Panc1 (cell line): ENCODE results near the gene TAS1R2. TPM values are rescaled to one million over a fixed set of nuclear protein-coding genes. Genes with fewer than 3 reads are reported as not detected.

Source experiments
- ATAC-seq: fragments of 200-7000 bp; cut with Tn5 transposase; 2 replicates; pipeline ENCODE4 v1.9.1; 2020; ENCODE audit warnings: mild to moderate bottlenecking, moderate library complexity
- BruUV-seq: library from RNA; stranded (reverse); fragments of 400-500 nt; replicated peaks from 2 replicates; lab custom pipeline; 2021; lab: Mats Ljungman, UMichigan
- CTCF ChIA-PET: fragments of 300-600 bp; sonication (Branson Sonifier 250); formaldehyde crosslinking; loops from one replicate; lab custom pipeline; 2022; ENCODE audit warnings: antibody characterized with exemption; lab: Charles Lee
- POLR2A ChIA-PET: fragments of 300-600 bp; sonication (Branson Sonifier 250); formaldehyde crosslinking; loops from one replicate; lab custom pipeline; 2022; ENCODE audit warnings: antibody characterized with exemption; lab: Charles Lee
- DNase-seq: peaks from one replicate; pipeline ENCODE4 v3.0.0-alpha.2; 2010; ENCODE audit warnings: low read depth, low spot score
- H3K27ac ChIP-seq: 2 replicates; pipeline ENCODE4 v1.5.1; 2011; ENCODE audit warnings: mild to moderate bottlenecking, low read length, inconsistent platforms
- H3K27me3 ChIP-seq: fragments of 200-500 bp; sonication (Bioruptor generic); 2 replicates; pipeline ENCODE4 v1.6.0; 2014; ENCODE audit warnings: low read length, inconsistent platforms; ENCODE audit not compliant: control insufficient read depth, insufficient read depth
- H3K36me3 ChIP-seq: fragments of 200-500 bp; sonication (Bioruptor generic); 2 replicates; pipeline ENCODE4 v1.5.1; 2014; ENCODE audit warnings: inconsistent platforms, mild to moderate bottlenecking, low read length, moderate library complexity; ENCODE audit not compliant: control insufficient read depth, insufficient read depth
- H3K4me1 ChIP-seq: 2 replicates; pipeline ENCODE4 v1.5.1; 2011; ENCODE audit warnings: inconsistent platforms, mild to moderate bottlenecking, low read length, moderate library complexity; ENCODE audit not compliant: control insufficient read depth, insufficient read depth
- H3K4me3 ChIP-seq, 2 experiments: 2 replicates each; pipeline ENCODE4 v1.5.1; 2011 to 2012; ENCODE audit warnings: low read depth in 2 of 2, low read length in 2 of 2, mild to moderate bottlenecking in 2 of 2, inconsistent platforms in 1 of 2, moderate library complexity in 1 of 2
- H3K9me3 ChIP-seq: fragments of 200-500 bp; sonication (Bioruptor generic); 2 replicates; pipeline ENCODE4 v1.5.1; 2014; ENCODE audit warnings: low read depth, mild to moderate bottlenecking, inconsistent platforms, low read length, moderate library complexity; ENCODE audit not compliant: control insufficient read depth, insufficient read depth
- CTCF ChIP-seq: fragments of 450-650 bp; IDR thresholded peaks from 2 replicates; pipeline ENCODE4 v1.5.1; 2017; ENCODE audit warnings: mild to moderate bottlenecking
- POLR2AphosphoS5 ChIP-seq: IDR thresholded peaks from 2 replicates; pipeline ENCODE4 v1.6.1; 2012; ENCODE audit warnings: mild to moderate bottlenecking, low read depth, low read length, moderate library complexity
- REST ChIP-seq, 2 experiments: IDR thresholded peaks; 2 replicates each; pipeline ENCODE4 v1.6.1; 2011 to 2012; ENCODE audit warnings: low read depth in 2 of 2, control low read depth in 1 of 2, low read length in 1 of 2, mild to moderate bottlenecking in 1 of 2, moderate library complexity in 1 of 2; ENCODE audit not compliant: insufficient read depth in 1 of 2
- SIN3A ChIP-seq: IDR thresholded peaks from 2 replicates; pipeline ENCODE4 v1.6.1; 2012; ENCODE audit warnings: low read depth, mild to moderate bottlenecking, low read length, moderate library complexity, borderline replicate concordance; ENCODE audit not compliant: insufficient read depth
- TCF7L2 ChIP-seq: IDR thresholded peaks from 2 replicates; pipeline ENCODE4 v1.6.1; 2011; ENCODE audit warnings: mild to moderate bottlenecking, low read depth, low read length, inconsistent platforms
- in situ Hi-C: cut with HindIII; loops from 2 replicates; pipeline ENCODE4 v1.10.0; 2016; ENCODE audit warnings: low sequenced_read_pairs, low pct_unique_long_range_greater_than_20kb
- intact Hi-C: fragments of 100-400 bp; cut with micrococcal nuclease; formaldehyde crosslinking; loops from one replicate; pipeline ENCODE4 v1.10.0; 2022; ENCODE audit not compliant: unreplicated experiment
- total RNA-seq: library from RNA; stranded (reverse); gene quantifications from one replicate; pipeline ENCODE4 v1.2.1, GENCODE V29; 2021; ENCODE audit not compliant: unreplicated experiment

Gene TAS1R2
- total RNA-seq, 1 experiment from 2014 or later: not detected

- in situ Hi-C loops: no loop called here
- DNase-seq (no peak), ATAC-seq (no peak)
- H3K4me1 ChIP-seq: no peaks in the 10 kb centered on the region
- H3K27ac ChIP-seq: no peak overlapping the region
- H3K4me3 ChIP-seq: no peak overlapping the region
- BruUV-seq: no TSS peak
- H3K27me3 ChIP-seq: no peaks in the 10 kb centered on the region
- H3K36me3 ChIP-seq: no peaks in the 10 kb centered on the region
- intact Hi-C loops: no loop called here
- H3K9me3 ChIP-seq: no peaks in the 10 kb centered on the region
- CTCF ChIA-PET: no interaction called here
- POLR2A ChIA-PET: no interaction called here
- TF ChIP-seq TCF7L2: no peak
Observed at GRCh38 chr1:18886003-18886335, 26.5 kb upstream of the TAS1R2 start.

- H3K27me3 ChIP-seq: no peaks in the 10 kb centered on the region
- TF ChIP-seq TCF7L2: no peak
- no peak for TF ChIP-seq REST (IDR thresholded peaks at IDR 0.05; ENCODE audit: insufficient read depth in 1 of 2, low read depth in 2 of 2, low read length in 1 of 2)
- no peak for TF ChIP-seq SIN3A
- no peak for TF ChIP-seq CTCF
- no TSS peak for BruUV-seq
- DNase-seq (no peak), ATAC-seq (no peak)
- no peak overlapping the region for H3K27ac ChIP-seq
- H3K9me3 ChIP-seq: no peaks in the 10 kb centered on the region
- in situ Hi-C loops (no loop called here), intact Hi-C loops (no loop called here)
- ChIA-PET POLR2A (no interaction called here), CTCF (interaction anchor here (0.6 kb wide), 1 partner anchor 36 kb away, joined by 3 read pairs; no protein-coding TSS in a partner anchor)
- H3K36me3 ChIP-seq: no peaks in the 10 kb centered on the region
- no peaks in the 10 kb centered on the region for H3K4me1 ChIP-seq
- H3K4me3 ChIP-seq: no peak overlapping the region
Observed at GRCh38 chr1:18885311-18886002, 26.0 kb upstream of the TAS1R2 start.

- CTCF ChIA-PET: interaction anchor here (0.5 to 1.7 kb wide), 7 partner anchors 9 to 213 kb away, joined by 3 to 8 read pairs (median 6); no protein-coding TSS in a partner anchor
- Histone ChIP-seq H3K9me3 (no peaks in the 10 kb centered on the region), H3K36me3 (no peaks in the 10 kb centered on the region), H3K27me3 (no peaks in the 10 kb centered on the region), H3K4me1 (no peaks in the 10 kb centered on the region), H3K27ac (no peak overlapping the region), H3K4me3 (no peak overlapping the region)
- in situ Hi-C loops: no loop called here
- no peak for TF ChIP-seq REST (IDR thresholded peaks at IDR 0.05; ENCODE audit: insufficient read depth in 1 of 2, low read depth in 2 of 2, low read length in 1 of 2)
- no peak for TF ChIP-seq SIN3A
- no peak for TF ChIP-seq TCF7L2
- TF ChIP-seq CTCF: no peak
- no peak for TF ChIP-seq POLR2AphosphoS5
- POLR2A ChIA-PET: no interaction called here
- no peak for ATAC-seq
- intact Hi-C loops: no loop called here
- BruUV-seq: no TSS peak
- no peak for DNase-seq
Observed at GRCh38 chr1:18884727-18885126, 25.3 kb upstream of the TAS1R2 start.
